MCF 10A (cell line): Measurements from ENCODE around the gene ESRRB. TPM values are rescaled to one million over a fixed set of nuclear protein-coding genes. Genes with fewer than 3 reads are reported as not detected.

Source experiments
- BruUV-seq: library from RNA; stranded (reverse); fragments of 400-500 nt; replicated peaks from 2 replicates; lab custom pipeline; 2021; lab: Mats Ljungman, UMichigan
- CTCF ChIA-PET: fragments of 300-600 bp; sonication (Branson Sonifier 250); formaldehyde crosslinking; extraction: SDS; loops from one replicate; lab custom pipeline; 2021; ENCODE audit warnings: antibody characterized with exemption, inconsistent platforms; lab: Yijun Ruan, JAX
- POLR2A ChIA-PET: fragments of 300-600, 350-650 bp; sonication (Branson Sonifier 250); formaldehyde crosslinking; extraction: SDS; loops from one replicate; lab custom pipeline; 2020; ENCODE audit warnings: antibody characterized with exemption, inconsistent platforms; lab: Yijun Ruan, JAX
- DNase-seq: peaks from one replicate; pipeline ENCODE4 v3.0.0-alpha.2; 2018; ENCODE audit not compliant: unreplicated experiment
- H3K27ac Mint-ChIP-seq: one replicate; pipeline ENCODE4 v1.8.0; 2022; ENCODE audit warnings: mild to moderate bottlenecking, low read depth, mixed read lengths; ENCODE audit not compliant: unreplicated experiment
- H3K27me3 Mint-ChIP-seq: one replicate; pipeline ENCODE4 v1.8.0; 2022; ENCODE audit warnings: mixed read lengths; ENCODE audit not compliant: insufficient read depth, unreplicated experiment
- H3K36me3 Mint-ChIP-seq: one replicate; pipeline ENCODE4 v1.8.0; 2022; ENCODE audit warnings: mild to moderate bottlenecking, moderate library complexity, mixed read lengths; ENCODE audit not compliant: insufficient read depth, unreplicated experiment
- H3K4me1 Mint-ChIP-seq: one replicate; pipeline ENCODE4 v1.8.0; 2022; ENCODE audit warnings: mixed read lengths; ENCODE audit not compliant: insufficient read depth, unreplicated experiment
- H3K4me3 Mint-ChIP-seq: one replicate; pipeline ENCODE4 v1.8.0; 2022; ENCODE audit warnings: mild to moderate bottlenecking, moderate library complexity, mixed read lengths; ENCODE audit not compliant: unreplicated experiment
- H3K9me3 Mint-ChIP-seq: one replicate; pipeline ENCODE4 v1.8.0; 2022; ENCODE audit warnings: mixed read lengths; ENCODE audit not compliant: unreplicated experiment
- intact Hi-C: fragments of 100-400 bp; cut with micrococcal nuclease; formaldehyde crosslinking; loops from 2 replicates; pipeline ENCODE4 v1.14.1; 2022
- total RNA-seq: library from RNA; stranded (reverse); gene quantifications from 2 replicates; pipeline ENCODE4 v1.2.3, GENCODE V29; 2022
- TF ChIP-seq, protein P1 (sequence below): fragments of 200-600 bp; IDR thresholded peaks from one replicate; pipeline ENCODE4 v1.8.0; 2022; ENCODE audit warnings: antibody characterized with exemption, mild to moderate bottlenecking; ENCODE audit not compliant: unreplicated experiment

Gene ESRRB
- total RNA-seq, 1 experiment from 2014 or later, result 0.23 TPM

GRCh38 chr14:76331328-76332011 is 44.5 kb upstream of the ESRRB start:
- ChIA-PET CTCF (interaction anchor here (0.6 kb wide), 1 partner anchor 93 kb away, joined by 3 read pairs; no protein-coding TSS in a partner anchor), POLR2A (no interaction called here)
- no peaks in the 10 kb centered on the region for H3K4me1 Mint-ChIP-seq
- TF ChIP-seq, protein P1, sequence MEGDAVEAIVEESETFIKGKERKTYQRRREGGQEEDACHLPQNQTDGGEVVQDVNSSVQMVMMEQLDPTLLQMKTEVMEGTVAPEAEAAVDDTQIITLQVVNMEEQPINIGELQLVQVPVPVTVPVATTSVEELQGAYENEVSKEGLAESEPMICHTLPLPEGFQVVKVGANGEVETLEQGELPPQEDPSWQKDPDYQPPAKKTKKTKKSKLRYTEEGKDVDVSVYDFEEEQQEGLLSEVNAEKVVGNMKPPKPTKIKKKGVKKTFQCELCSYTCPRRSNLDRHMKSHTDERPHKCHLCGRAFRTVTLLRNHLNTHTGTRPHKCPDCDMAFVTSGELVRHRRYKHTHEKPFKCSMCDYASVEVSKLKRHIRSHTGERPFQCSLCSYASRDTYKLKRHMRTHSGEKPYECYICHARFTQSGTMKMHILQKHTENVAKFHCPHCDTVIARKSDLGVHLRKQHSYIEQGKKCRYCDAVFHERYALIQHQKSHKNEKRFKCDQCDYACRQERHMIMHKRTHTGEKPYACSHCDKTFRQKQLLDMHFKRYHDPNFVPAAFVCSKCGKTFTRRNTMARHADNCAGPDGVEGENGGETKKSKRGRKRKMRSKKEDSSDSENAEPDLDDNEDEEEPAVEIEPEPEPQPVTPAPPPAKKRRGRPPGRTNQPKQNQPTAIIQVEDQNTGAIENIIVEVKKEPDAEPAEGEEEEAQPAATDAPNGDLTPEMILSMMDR, result no peak
- H3K27ac Mint-ChIP-seq, result no peak overlapping the region
- DNase-seq, result no peak
- intact Hi-C loops, result no loop called here
- H3K9me3 Mint-ChIP-seq, result no peaks in the 10 kb centered on the region
- H3K4me3 Mint-ChIP-seq, result no peak overlapping the region
- BruUV-seq, result no TSS peak
- H3K36me3 Mint-ChIP-seq, result no peaks in the 10 kb centered on the region
- no peaks in the 10 kb centered on the region for H3K27me3 Mint-ChIP-seq

DNA sequence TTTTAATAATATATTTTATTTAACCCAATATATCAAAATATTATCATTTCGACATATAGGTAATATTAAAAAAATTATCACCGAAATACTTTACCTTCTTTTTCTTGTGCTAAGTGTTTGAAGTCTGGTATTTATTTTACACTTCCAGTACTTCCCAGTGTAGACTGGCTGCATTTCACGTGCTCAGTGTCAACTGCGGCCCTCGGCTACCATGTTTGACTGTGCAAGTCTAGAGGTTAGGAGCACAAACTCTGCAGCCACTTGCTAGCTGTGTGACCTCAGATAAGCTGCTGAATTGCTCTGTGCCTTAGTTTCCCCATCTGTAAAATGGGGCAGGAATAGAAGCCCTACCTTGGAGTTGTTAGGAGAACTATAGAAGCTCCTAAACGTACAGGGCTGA is 42.3 kb upstream of the ESRRB start:
- intact Hi-C loops, result no loop called here
- H3K27ac Mint-ChIP-seq, result no peak overlapping the region
- ChIA-PET POLR2A (no interaction called here), CTCF (no interaction called here)
- no peaks in the 10 kb centered on the region for H3K4me1 Mint-ChIP-seq
- H3K27me3 Mint-ChIP-seq, result no peaks in the 10 kb centered on the region
- H3K4me3 Mint-ChIP-seq, result no peak overlapping the region
- no peak for DNase-seq
- no TSS peak for BruUV-seq
- H3K36me3 Mint-ChIP-seq, result no peaks in the 10 kb centered on the region
- TF ChIP-seq, protein P1, result no peak
- H3K9me3 Mint-ChIP-seq, result no peaks in the 10 kb centered on the region

GRCh38 chr14:76334316-76334715 is 41.6 kb upstream of the ESRRB start:
- TF ChIP-seq, protein P1, result no peak
- POLR2A ChIA-PET, result no interaction called here
- no peaks in the 10 kb centered on the region for H3K4me1 Mint-ChIP-seq

GRCh38 chr14:76336876-76337275 is 39.1 kb upstream of the ESRRB start:
- Mint-ChIP-seq H3K9me3 (no peaks in the 10 kb centered on the region), H3K27me3 (peaks cover 14% of the 10 kb centered on the region), H3K27ac (no peak overlapping the region), H3K4me1 (no peaks in the 10 kb centered on the region), H3K36me3 (no peaks in the 10 kb centered on the region), H3K4me3 (no peak overlapping the region)
- intact Hi-C loops, result no loop called here
- BruUV-seq, result no TSS peak
- TF ChIP-seq, protein P1, result no peak
- POLR2A ChIA-PET, result no interaction called here
- DNase-seq, result no peak
- CTCF ChIA-PET, result no interaction called here

More at GRCh38 chr14:76334316-76334715, 41.6 kb upstream of the ESRRB start:
- Mint-ChIP-seq H3K27me3 (no peaks in the 10 kb centered on the region), H3K4me3 (no peak overlapping the region), H3K9me3 (no peaks in the 10 kb centered on the region), H3K36me3 (no peaks in the 10 kb centered on the region), H3K27ac (no peak overlapping the region)
- CTCF ChIA-PET, result interaction anchor here (0.7 kb wide), 1 partner anchor 9 kb away, joined by 3 read pairs; no protein-coding TSS in a partner anchor
- intact Hi-C loops, result no loop called here
- DNase-seq, result no peak
- no TSS peak for BruUV-seq
